Pancreas (tissue), 10 donors: ENCODE data around the gene EIF2B5. TPM values are rescaled to one million over a fixed set of nuclear protein-coding genes. Genes with fewer than 3 reads are reported as not detected.
"Not testable (repeated sequence)": the region's sequence is repeated elsewhere in the genome, so short reads cannot be mapped to it uniquely, and the experiment has no call there.

ENCODE experiments used
- ATAC-seq, 4 donors: fragments of 200-7000 bp; cut with Tn5 transposase; one replicate each; pipeline versions ENCODE4 v1.8.0 to v1.9.1; 2020; ENCODE audit warnings: mild to moderate bottlenecking in 4 of 4, moderate library complexity in 4 of 4
- DNase-seq, 6 donors: peaks; one replicate each; pipeline ENCODE4 v3.0.0-alpha.2; 2020
- FAIRE-seq: peaks from 2 replicates; lab custom pipeline; 2012; peaks lifted over from hg19 to GRCh38; lab: Jason Lieb, UNC
- H3K27ac ChIP-seq, 4 donors: fragments of 200-600 bp; sonication (generic); 1 replicate in 3 of 4; 2 replicates in 1 of 4; pipeline versions ENCODE4 v1.5.0 to v1.8.0; 2020
- H3K27me3 ChIP-seq, 4 donors: fragments of 200-600 bp; one replicate each; pipeline ENCODE4 v1.8.0; 2021
- H3K36me3 ChIP-seq, 3 donors: fragments of 200-600 bp; sonication (generic) in 1 of 3; one replicate each; pipeline versions ENCODE4 v1.5.0 to v1.8.0; 2020 to 2021
- H3K4me1 ChIP-seq, 3 donors: fragments of 200-600 bp; one replicate each; pipeline ENCODE4 v1.8.0; 2021
- H3K4me3 ChIP-seq, 4 donors: fragments of 200-600 bp; sonication (generic) in 2 of 4; one replicate each; pipeline versions ENCODE4 v1.5.0 to v1.8.0; 2020 to 2021
- H3K9me3 ChIP-seq, 4 donors: fragments of 200-600 bp; one replicate each; pipeline ENCODE4 v1.8.0; 2021
- WGBS, 2 donors: extraction: QIAGEN DNeasy Blood & Tissue Kit; methylation state at CpG; one replicate each; pipeline ENCODE4 v1.1.7; 2013; 5-methylcytosine and 5-hydroxymethylcytosine counted together
- intact Hi-C, 3 donors: fragments of 100-400 bp; cut with DNase I; formaldehyde crosslinking; loops; one replicate each; pipeline versions ENCODE4 v1.11.1 to v1.14.2; 2022
- polyA plus RNA-seq, 2 donors: library from polyadenylated mRNA; stranded (reverse); fragments of 200-250 nt; gene quantifications; one replicate each; pipeline ENCODE4 v1.2.3, GENCODE V29; 2013
- total RNA-seq, 6 donors: library from RNA; stranded (reverse); fragmentation: NEBNext Ultra II Directional in 4 of 6; extraction: Animal tissue kit (Norgen Biotek cat#: 25700) in 4 of 6; gene quantifications; one replicate each; pipeline versions ENCODE4 v1.2.1 to v1.2.4, GENCODE V29; 2021 to 2023
- TF ChIP-seq, protein P1 (sequence below), 4 donors: fragments of 200-600 bp; sonication (generic) in 3 of 4; IDR thresholded peaks; one replicate each; pipeline versions ENCODE4 v1.5.0 to v1.8.0; 2021; ENCODE audit warnings: antibody characterized with exemption in 4 of 4
- donor health status: healthy with polysubstance abuse.
- donor health status: DM: no; HTN: no; CAD: no; lungs with moderate emphysema.
- donor health status: DM: no; HTN: no; CAD: no.
- donor health status: control.
- donor health status: control.
- donor health status: Bipolar disorder and iron deficiency.
- donor health status: DM: yes; HTN: yes; CAD: no.
- donor health status: DM: no; HTN: no; CAD: no.
- donor health status: DM: no; HTN: no; CAD: no.
- donor health status: DM: yes; HTN: yes; CAD: no.

EIF2B5 gene
- total and polyA plus RNA-seq, 8 donors: 12.4 to 53.3 (median 20.1) TPM

DNA sequence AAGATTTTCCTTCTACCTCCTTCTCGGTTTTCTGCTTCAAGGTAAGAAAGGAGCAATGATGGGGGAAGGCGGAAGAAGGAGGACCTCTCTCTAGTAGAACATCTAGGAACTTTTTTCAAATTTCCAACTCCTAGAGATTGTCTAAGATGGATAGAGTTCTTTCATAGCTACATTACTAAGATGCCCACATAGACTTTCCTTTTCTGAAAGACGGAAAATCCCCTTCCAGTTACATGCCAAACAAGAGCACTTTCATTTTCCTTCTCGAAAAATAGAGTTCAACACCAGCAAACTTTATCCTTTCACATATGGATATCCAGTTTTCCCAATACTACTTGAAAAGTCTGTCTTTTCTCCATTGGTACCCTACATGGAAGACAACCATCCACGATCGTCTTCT, 37.6 kb upstream of the EIF2B5 start:
- Histone ChIP-seq H3K4me3 (no peak overlapping the region), H3K4me1 (no peaks in the 10 kb centered on the region), H3K27me3 (no peaks in the 10 kb centered on the region), H3K9me3 (no peaks in the 10 kb centered on the region), H3K27ac (no peak overlapping the region), H3K36me3 (no peaks in the 10 kb centered on the region)
- WGBS, 2 donors: 67 to 76% methylated on average over 6 of the region's 6 CpGs
- TF ChIP-seq, protein P1, sequence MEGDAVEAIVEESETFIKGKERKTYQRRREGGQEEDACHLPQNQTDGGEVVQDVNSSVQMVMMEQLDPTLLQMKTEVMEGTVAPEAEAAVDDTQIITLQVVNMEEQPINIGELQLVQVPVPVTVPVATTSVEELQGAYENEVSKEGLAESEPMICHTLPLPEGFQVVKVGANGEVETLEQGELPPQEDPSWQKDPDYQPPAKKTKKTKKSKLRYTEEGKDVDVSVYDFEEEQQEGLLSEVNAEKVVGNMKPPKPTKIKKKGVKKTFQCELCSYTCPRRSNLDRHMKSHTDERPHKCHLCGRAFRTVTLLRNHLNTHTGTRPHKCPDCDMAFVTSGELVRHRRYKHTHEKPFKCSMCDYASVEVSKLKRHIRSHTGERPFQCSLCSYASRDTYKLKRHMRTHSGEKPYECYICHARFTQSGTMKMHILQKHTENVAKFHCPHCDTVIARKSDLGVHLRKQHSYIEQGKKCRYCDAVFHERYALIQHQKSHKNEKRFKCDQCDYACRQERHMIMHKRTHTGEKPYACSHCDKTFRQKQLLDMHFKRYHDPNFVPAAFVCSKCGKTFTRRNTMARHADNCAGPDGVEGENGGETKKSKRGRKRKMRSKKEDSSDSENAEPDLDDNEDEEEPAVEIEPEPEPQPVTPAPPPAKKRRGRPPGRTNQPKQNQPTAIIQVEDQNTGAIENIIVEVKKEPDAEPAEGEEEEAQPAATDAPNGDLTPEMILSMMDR (IDR thresholded peaks at IDR 0.05): no peak
- ATAC-seq: no peak
- intact Hi-C loops: no loop called here
- FAIRE-seq: no peak
- DNase-seq: no peak

DNA sequence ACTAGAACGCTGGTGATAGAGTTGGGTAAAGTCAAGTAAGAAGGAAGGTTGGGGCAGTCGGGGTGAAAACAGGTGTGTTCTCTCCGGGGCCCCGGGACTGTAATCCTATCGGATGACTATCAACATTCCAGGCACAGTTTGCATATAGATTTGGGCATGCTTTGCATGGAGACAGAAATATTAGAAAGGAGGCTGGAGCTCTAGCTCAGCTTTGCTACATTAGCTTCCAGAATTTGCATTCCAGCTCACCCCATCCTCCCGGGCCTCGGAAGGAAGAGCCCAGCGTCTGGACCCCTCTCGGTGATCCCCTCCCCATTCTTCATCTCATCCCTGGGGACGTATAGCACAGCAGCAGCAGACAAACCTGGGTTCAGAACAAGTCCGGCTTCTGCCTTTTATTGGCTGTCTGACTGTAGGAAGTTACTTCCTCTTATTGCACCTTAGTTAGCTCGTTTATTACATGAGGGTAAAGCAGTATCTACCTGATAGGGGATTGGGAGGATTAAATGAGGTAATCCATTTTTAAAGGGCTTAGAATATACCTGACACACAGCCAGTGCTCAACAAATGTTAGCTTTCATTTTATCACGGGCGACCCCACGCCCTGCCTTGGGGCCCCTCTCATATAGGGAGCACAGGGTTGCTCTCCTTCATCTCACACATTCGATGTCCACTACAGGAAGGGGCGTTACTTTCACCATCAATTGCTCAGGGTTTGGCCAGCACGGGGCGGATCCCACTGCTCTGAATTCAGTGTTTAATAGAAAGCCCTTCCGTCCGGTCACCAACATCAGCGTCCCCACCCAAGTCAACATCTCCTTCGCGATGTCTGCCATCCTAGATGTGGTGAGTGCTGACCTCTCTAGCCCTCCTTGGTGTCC, 35.1 kb upstream of the EIF2B5 start:
- no peak for ATAC-seq
- Histone ChIP-seq H3K4me1 (no peaks in the 10 kb centered on the region), H3K27ac (no peak overlapping the region), H3K36me3 (no peaks in the 10 kb centered on the region), H3K9me3 (no peaks in the 10 kb centered on the region), H3K27me3 (no peaks in the 10 kb centered on the region), H3K4me3 (no peak overlapping the region)
- intact Hi-C loops: no loop called here
- no peak for FAIRE-seq
- no peak for DNase-seq
- TF ChIP-seq, protein P1 (IDR thresholded peaks at IDR 0.05): no peak
- WGBS, 2 donors: 53 to 54% methylated on average over 24 of the region's 24 CpGs

DNA sequence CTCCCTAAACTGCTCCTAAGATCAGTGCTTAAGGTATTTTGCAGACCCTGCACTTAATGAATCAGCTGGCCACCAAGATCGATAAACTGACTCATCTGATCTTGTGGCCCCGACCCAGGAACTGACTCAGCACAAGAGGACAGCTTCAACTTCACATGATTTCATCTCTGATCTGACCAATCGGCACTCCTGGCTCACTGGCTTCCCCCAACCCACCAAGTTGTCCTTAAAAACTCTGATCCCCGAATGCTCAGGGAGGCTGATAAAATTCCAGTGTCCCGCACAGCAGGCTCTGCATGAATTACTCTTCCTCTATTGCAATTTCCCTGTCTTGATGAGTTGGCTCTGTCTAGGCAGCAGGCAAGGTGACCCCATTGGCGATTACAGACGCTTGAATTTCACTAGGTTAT, 24.8 kb upstream of the EIF2B5 start:
- Histone ChIP-seq H3K27me3 (no peaks in the 10 kb centered on the region), H3K4me1 (no peaks in the 10 kb centered on the region), H3K4me3 (no peak overlapping the region), H3K9me3 (no peaks in the 10 kb centered on the region), H3K27ac (no peak overlapping the region), H3K36me3 (no peaks in the 10 kb centered on the region)
- intact Hi-C loops: no loop called here
- ATAC-seq (no peak), DNase-seq (peak in 1 of 6 donors; percentile 14), FAIRE-seq (no peak)
- 47 to 53% methylated on average over 7 of the region's 7 CpGs for WGBS, 2 donors
- TF ChIP-seq, protein P1 (IDR thresholded peaks at IDR 0.05): no peak

DNA sequence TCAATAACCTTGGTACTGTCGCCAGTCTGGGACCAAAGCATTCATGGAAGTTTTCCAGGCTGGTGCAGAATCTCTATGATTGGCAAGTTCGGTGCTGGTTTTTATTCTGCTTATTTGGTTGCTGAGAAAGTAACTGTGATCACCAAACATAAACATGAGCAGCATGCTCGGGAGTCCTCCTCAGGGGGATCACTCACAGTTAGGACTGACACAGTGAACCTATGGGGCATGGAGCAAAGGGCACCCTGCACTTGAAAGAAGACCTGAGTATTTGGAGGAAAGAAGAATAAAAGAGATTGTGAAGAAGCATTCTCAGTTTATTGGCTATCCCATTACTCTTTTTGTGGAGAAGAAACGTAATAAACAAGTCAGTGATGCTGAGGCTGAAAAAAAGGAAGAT, 19.1 kb upstream of the EIF2B5 start:
- Histone ChIP-seq H3K4me1 (no peaks in the 10 kb centered on the region), H3K27ac (no peak overlapping the region), H3K9me3 (no peaks in the 10 kb centered on the region), H3K4me3 (no peak overlapping the region), H3K36me3 (no peaks in the 10 kb centered on the region), H3K27me3 (no peaks in the 10 kb centered on the region)
- intact Hi-C loops: no loop called here
- ATAC-seq (no peak), DNase-seq (no peak), FAIRE-seq (no peak)
- 77 to 85% methylated on average over 4 of the region's 4 CpGs for WGBS, 2 donors
- TF ChIP-seq, protein P1 (IDR thresholded peaks at IDR 0.05): no peak

DNA sequence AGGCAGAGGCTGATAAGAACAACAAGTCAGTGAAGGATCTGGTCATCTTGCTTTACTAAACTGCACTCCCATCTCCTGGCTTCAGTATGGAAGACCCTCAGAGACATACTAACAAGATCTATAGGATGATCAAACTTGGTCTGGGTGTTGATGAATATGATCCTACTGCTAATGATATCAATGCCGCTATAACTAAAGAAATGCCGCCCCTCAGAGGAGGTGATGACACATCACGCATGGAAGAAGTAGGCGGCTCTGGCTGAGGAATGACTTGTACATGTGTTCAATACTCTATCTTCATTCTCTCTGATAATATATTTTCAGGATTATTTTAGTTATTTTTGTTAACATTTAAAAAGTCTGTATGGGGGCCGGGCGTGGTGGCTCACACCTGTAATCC, 17.5 kb upstream of the EIF2B5 start:
- 89 to 92% methylated on average over 6 of the region's 6 CpGs for WGBS, 2 donors
- TF ChIP-seq, protein P1 (IDR thresholded peaks at IDR 0.05): no peak
- intact Hi-C loops: no loop called here
- no peak overlapping the region for H3K27ac ChIP-seq
- no peaks in the 10 kb centered on the region for H3K36me3 ChIP-seq
- FAIRE-seq (no peak), ATAC-seq (no peak), DNase-seq (no peak)
- H3K4me3 ChIP-seq: no peak overlapping the region
- H3K9me3 ChIP-seq: no peaks in the 10 kb centered on the region
- H3K27me3 ChIP-seq: no peaks in the 10 kb centered on the region
- H3K4me1 ChIP-seq: no peaks in the 10 kb centered on the region

DNA sequence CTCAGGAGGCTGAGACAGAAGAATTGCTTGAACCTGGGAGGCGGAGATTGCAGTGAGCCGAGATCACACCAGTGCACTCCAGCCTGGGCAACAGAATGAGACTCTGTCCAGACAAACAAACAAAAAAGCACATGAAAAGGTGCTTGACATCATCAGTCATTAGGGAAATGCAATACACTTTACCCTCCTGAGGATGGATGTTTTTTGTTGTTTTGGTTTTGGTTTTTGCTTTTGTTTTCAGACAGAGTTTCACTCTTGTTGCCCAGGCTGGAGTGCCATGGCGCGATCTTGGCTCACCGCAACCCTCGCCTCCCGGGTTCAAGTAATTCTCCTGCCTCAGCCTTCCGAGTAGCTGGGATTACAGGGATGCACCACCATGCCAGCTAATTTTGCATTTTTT, 14.1 kb upstream of the EIF2B5 start:
- DNase-seq, H3K27me3 ChIP-seq, H3K9me3 ChIP-seq, H3K36me3 ChIP-seq, H3K4me3 ChIP-seq, H3K27ac ChIP-seq, H3K4me1 ChIP-seq, intact Hi-C loops, FAIRE-seq, ATAC-seq: not testable (repeated sequence)
- 96 to 98% methylated on average over 8 of the region's 8 CpGs for WGBS, 2 donors
